HG02571 (cell line): ENCODE results near the gene CSTF1.
"Not testable (repeated sequence)": the region's sequence is repeated elsewhere in the genome, so short reads cannot be mapped to it uniquely, and the experiment has no call there.

Experiments
- ATAC-seq: cut with Tn5 transposase; IDR thresholded peaks from one replicate; pipeline ENCODE4 v1.9.1; 2021; ENCODE audit warnings: mild to moderate bottlenecking, moderate library complexity; ENCODE audit not compliant: unreplicated experiment

CSTF1 gene

GRCh38 chr20:56368351-56369134 lies 23.9 kb upstream of the CSTF1 start:
- ATAC-seq = no peak

- no peak for ATAC-seq
Measured at GRCh38 chr20:56369179-56369578, 23.3 kb upstream of the CSTF1 start.

- ATAC-seq = no peak
Measured at GRCh38 chr20:56371977-56372376, 20.5 kb upstream of the CSTF1 start.

GRCh38 chr20:56372850-56373249 lies 19.6 kb upstream of the CSTF1 start:
- no peak for ATAC-seq

- ATAC-seq = no peak
Measured at GRCh38 chr20:56373942-56374341, 18.5 kb upstream of the CSTF1 start.

GRCh38 chr20:56376331-56376730 lies 16.1 kb upstream of the CSTF1 start:
- ATAC-seq = no peak

- no peak for ATAC-seq
Measured at GRCh38 chr20:56378386-56378785, 14.1 kb upstream of the CSTF1 start.

GRCh38 chr20:56380375-56380774 lies 12.1 kb upstream of the CSTF1 start:
- no peak for ATAC-seq

GRCh38 chr20:56381501-56381900 lies 10.9 kb upstream of the CSTF1 start:
- ATAC-seq = no peak

- ATAC-seq = no peak
Measured at GRCh38 chr20:56382696-56383095, 9.7 kb upstream of the CSTF1 start.

- ATAC-seq = no peak
Measured at GRCh38 chr20:56383334-56383733, 9.1 kb upstream of the CSTF1 start.

- no peak for ATAC-seq
Measured at GRCh38 chr20:56385130-56385529, 7.3 kb upstream of the CSTF1 start.

- ATAC-seq = no peak
Measured at GRCh38 chr20:56386219-56386618, 6.2 kb upstream of the CSTF1 start.

GRCh38 chr20:56388882-56389281 lies 3.6 kb upstream of the CSTF1 start:
- no peak for ATAC-seq

- no peak for ATAC-seq
Measured at GRCh38 chr20:56389807-56390206, 2.6 kb upstream of the CSTF1 start.

- not testable (repeated sequence) for ATAC-seq
Measured at GRCh38 chr20:56390396-56390795, 2.0 kb upstream of the CSTF1 start.

GRCh38 chr20:56391037-56391436 lies 1.4 kb upstream of the CSTF1 start:
- no peak for ATAC-seq

- ATAC-seq = peak; percentile 27
Measured at GRCh38 chr20:56391596-56392131, 781 bp upstream of the CSTF1 start.

- ATAC-seq = no peak
Measured at GRCh38 chr20:56392881-56393482, 537 bp downstream of the CSTF1 start.

- no peak for ATAC-seq
Measured at GRCh38 chr20:56393653-56394052, 1.2 kb downstream of the CSTF1 start.

- no peak for ATAC-seq
Measured at GRCh38 chr20:56395166-56395565, 2.7 kb downstream of the CSTF1 start.

GRCh38 chr20:56400001-56400640 lies 7.7 kb downstream of the CSTF1 start:
- no peak for ATAC-seq
